Ishikawa (cell line): ENCODE measurements around the gene SNTG2.

Experiments used
- CEBPB ChIP-seq: IDR thresholded peaks from 2 replicates; pipeline ENCODE4 v1.6.1; 2012
- CREB1 ChIP-seq: IDR thresholded peaks from 2 replicates; pipeline ENCODE4 v1.6.1; 2012; ENCODE audit warnings: low read depth
- EGR1 ChIP-seq: IDR thresholded peaks from 2 replicates; pipeline ENCODE4 v1.6.1; 2012
- EP300 ChIP-seq: IDR thresholded peaks from 2 replicates; pipeline ENCODE4 v1.6.1; 2012; ENCODE audit warnings: borderline replicate concordance
- FOXM1 ChIP-seq: IDR thresholded peaks from 2 replicates; pipeline ENCODE4 v1.6.1; 2012; ENCODE audit warnings: low read depth, borderline replicate concordance
- NFIC ChIP-seq: IDR thresholded peaks from 2 replicates; pipeline ENCODE4 v1.6.1; 2012
- RAD21 ChIP-seq: IDR thresholded peaks from 2 replicates; pipeline ENCODE4 v1.6.1; 2012; ENCODE audit warnings: low read depth
- TAF1 ChIP-seq: IDR thresholded peaks from 2 replicates; pipeline ENCODE4 v1.6.1; 2012; ENCODE audit warnings: low read depth, mild to moderate bottlenecking
- TCF12 ChIP-seq: IDR thresholded peaks from 2 replicates; pipeline ENCODE4 v1.6.1; 2012; ENCODE audit warnings: low read depth
- TEAD4 ChIP-seq: IDR thresholded peaks from 2 replicates; pipeline ENCODE4 v1.6.1; 2012
- YY1 ChIP-seq: IDR thresholded peaks from 2 replicates; pipeline ENCODE4 v1.6.1; 2012; ENCODE audit warnings: low read depth
- ZBTB7A ChIP-seq: IDR thresholded peaks from 2 replicates; pipeline ENCODE4 v1.6.1; 2012; ENCODE audit warnings: low read depth
- TF ChIP-seq, protein P1 (sequence below): IDR thresholded peaks from 2 replicates; pipeline ENCODE4 v1.6.1; 2012; ENCODE audit warnings: low read depth, mild to moderate bottlenecking
- TF ChIP-seq, protein P2 (sequence below): IDR thresholded peaks from 2 replicates; pipeline ENCODE4 v1.6.1; 2012
- TF ChIP-seq, protein P3 (sequence below): IDR thresholded peaks from 2 replicates; pipeline ENCODE4 v1.6.1; 2012

The SNTG2 gene

DNA sequence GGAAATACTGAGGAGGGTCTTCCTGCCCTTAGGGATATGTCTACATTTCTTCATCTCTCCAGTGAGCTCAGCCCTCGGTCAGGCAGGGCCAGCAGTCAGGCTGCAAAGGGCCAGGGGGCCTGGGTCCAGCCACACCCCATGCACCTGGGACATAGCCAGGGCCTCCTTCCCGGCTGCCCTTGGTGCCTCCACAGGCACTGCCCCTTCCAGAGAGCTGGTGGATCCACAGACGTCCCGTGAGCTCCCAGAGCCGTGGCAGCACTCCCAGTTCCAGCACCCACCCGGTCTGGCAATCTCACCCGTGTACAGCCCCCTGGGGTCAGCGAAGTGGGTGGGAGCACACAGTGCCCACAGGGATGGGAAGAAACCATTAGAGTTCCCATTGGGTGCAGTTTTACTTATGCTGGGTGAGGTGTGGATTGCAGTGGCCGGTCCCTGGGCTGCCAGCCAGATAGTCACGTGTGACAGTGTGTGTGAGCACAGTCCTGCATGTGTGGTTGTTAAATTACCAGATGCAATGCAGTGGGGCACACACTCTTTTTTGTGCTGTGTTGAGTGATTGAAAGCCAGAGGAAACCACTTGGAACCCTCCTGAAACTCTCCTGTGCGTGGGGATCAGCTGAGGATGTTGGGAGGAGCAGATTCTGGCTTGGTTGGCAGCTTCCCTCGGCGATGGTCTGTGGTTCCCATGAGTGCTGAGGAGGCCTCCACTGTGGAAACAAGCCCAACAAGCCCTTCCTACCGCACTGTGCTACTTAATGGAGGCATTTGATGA is 131.0 kb downstream of the SNTG2 start:
- TF ChIP-seq ZBTB7A (no peak), TEAD4 (no peak), TAF1 (no peak), RAD21 (no peak), CREB1 (no peak), EP300 (no peak), CEBPB (no peak), FOXM1 (no peak), YY1 (no peak), EGR1 (no peak), NFIC (no peak), TCF12 (no peak)
- TF ChIP-seq, protein P1, sequence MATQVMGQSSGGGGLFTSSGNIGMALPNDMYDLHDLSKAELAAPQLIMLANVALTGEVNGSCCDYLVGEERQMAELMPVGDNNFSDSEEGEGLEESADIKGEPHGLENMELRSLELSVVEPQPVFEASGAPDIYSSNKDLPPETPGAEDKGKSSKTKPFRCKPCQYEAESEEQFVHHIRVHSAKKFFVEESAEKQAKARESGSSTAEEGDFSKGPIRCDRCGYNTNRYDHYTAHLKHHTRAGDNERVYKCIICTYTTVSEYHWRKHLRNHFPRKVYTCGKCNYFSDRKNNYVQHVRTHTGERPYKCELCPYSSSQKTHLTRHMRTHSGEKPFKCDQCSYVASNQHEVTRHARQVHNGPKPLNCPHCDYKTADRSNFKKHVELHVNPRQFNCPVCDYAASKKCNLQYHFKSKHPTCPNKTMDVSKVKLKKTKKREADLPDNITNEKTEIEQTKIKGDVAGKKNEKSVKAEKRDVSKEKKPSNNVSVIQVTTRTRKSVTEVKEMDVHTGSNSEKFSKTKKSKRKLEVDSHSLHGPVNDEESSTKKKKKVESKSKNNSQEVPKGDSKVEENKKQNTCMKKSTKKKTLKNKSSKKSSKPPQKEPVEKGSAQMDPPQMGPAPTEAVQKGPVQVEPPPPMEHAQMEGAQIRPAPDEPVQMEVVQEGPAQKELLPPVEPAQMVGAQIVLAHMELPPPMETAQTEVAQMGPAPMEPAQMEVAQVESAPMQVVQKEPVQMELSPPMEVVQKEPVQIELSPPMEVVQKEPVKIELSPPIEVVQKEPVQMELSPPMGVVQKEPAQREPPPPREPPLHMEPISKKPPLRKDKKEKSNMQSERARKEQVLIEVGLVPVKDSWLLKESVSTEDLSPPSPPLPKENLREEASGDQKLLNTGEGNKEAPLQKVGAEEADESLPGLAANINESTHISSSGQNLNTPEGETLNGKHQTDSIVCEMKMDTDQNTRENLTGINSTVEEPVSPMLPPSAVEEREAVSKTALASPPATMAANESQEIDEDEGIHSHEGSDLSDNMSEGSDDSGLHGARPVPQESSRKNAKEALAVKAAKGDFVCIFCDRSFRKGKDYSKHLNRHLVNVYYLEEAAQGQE: no peak
- TF ChIP-seq, protein P2, sequence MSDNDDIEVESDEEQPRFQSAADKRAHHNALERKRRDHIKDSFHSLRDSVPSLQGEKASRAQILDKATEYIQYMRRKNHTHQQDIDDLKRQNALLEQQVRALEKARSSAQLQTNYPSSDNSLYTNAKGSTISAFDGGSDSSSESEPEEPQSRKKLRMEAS: no peak
- TF ChIP-seq, protein P3, sequence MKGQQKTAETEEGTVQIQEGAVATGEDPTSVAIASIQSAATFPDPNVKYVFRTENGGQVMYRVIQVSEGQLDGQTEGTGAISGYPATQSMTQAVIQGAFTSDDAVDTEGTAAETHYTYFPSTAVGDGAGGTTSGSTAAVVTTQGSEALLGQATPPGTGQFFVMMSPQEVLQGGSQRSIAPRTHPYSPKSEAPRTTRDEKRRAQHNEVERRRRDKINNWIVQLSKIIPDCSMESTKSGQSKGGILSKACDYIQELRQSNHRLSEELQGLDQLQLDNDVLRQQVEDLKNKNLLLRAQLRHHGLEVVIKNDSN: no peak

DNA sequence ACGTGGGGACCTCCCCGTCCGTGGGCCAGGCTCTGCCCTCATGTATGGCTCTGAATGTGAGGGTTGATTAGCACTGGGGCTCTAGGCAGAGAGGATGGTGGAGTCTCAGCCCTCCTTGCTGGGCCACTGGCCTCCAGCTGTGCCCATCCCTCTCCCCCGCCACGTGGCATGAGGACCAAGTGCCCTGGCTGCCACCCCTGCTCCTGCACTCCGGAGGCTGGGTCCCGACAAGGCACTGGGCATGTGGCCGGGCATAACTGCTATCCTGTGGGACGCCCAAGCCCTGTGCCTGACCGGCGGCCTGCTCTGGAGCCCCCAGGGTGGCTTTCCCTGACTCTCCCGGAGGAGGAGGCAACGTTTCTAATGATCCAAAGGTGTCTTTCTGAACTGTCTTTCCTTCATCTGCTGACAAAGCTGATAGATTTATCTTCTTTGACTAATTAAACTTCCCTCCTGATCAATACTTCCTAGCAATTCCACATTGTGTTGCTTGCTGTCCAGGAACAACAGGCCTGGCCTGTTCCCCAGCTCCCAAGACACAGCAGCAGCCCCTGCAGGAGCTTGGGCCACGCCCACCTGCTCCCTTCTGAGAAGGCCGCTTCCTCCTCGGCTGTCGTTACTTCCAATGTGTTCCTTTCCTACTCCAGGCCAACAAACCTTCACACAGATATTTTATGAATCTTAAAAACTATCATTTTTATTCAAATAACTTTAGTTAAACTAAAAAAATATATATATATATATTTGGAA is 132.0 kb downstream of the SNTG2 start:
- TF ChIP-seq, protein P2: no peak
- TF ChIP-seq CREB1 (no peak), CEBPB (no peak), FOXM1 (no peak), TEAD4 (no peak), TAF1 (no peak), ZBTB7A (no peak), EP300 (no peak), NFIC (no peak), EGR1 (no peak), RAD21 (no peak), TCF12 (no peak), YY1 (no peak)
- TF ChIP-seq, protein P1: no peak
- TF ChIP-seq, protein P3: no peak

DNA sequence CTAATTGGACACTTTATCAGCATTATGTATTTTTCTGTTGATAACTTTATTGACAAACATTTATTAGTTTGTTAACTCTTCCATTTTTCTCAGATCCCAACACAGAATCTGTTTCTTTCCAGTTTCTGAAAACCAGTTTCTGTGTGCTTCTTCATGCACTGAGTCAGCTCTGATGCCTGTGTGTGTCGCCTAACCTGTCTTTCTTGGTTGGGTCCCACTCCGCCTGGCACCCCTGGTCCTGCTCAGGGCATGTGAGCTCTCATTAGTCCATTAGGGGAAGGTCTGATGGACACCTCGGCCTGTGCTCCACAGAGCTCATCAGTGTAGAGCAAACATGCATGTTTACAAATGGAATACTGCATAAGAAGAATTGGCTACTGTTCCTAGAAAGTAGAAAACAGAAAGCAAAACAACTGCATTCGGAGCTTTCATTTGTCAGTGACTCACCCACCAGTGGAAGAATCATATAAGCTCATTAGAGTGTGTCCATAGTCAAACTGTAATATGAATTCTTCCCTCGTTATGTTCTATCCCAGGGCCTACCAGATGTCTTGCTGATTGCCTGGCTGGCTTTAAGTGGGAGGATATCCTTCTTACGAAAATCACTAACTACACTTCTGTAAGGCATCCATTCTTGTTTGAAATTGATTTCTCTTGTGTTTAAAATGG is 137.7 kb downstream of the SNTG2 start:
- TF ChIP-seq TAF1 (no peak), CREB1 (no peak)
- TF ChIP-seq, protein P3: no peak

DNA sequence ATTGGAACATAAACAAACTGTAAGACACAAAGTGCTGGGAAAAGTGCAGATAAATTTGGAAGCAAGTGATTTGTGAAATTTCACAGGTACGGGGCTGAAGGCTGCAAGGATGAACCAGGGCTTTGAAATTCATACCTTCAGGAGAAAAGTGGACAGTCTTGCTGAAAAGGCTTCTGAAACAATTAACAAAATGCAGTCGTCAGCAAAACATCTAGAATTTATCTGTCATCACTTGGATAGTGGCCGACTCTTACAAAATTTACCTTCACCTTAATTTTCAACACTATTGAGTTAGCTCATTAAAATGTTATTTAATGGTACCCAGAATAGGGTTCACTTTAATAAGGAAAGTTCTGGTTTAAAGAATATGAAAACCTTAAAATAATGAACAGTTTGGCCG is 138.3 kb downstream of the SNTG2 start:
- no peak for TF ChIP-seq RAD21
- no peak for TF ChIP-seq CREB1
- TF ChIP-seq NFIC: no peak
- no peak for TF ChIP-seq TCF12
- no peak for TF ChIP-seq YY1
- TF ChIP-seq CEBPB: no peak
- TF ChIP-seq, protein P3: no peak
